Natural killer cell (primary cell): Measurements from ENCODE around the gene IKZF5. TPM values are rescaled to one million over a fixed set of nuclear protein-coding genes. Genes with fewer than 3 reads are reported as not detected.

Experiments used
- ATAC-seq, 3 donors: fragments of 150-1000 bp in 2 of 3; fragments of 200-7000 bp in 1 of 3; cut with Tn5 transposase; 1 replicate in 1 of 3; 2 replicates in 2 of 3; pipeline ENCODE4 v1.10.0; 2021; ENCODE audit warnings: mild to moderate bottlenecking in 2 of 3, moderate library complexity in 2 of 3
- DNase-seq, 2 donors: peaks; one replicate each; pipeline versions ENCODE4 v3.0.0 to v3.0.0-alpha.2; 2013 to 2021; ENCODE audit warnings: mixed read lengths in 1 of 2
- H3K27ac ChIP-seq: one replicate; pipeline ENCODE4 v1.5.1; 2013; ENCODE audit warnings: mild to moderate bottlenecking, low read length
- H3K27me3 ChIP-seq: one replicate; pipeline ENCODE4 v1.6.1; 2013; ENCODE audit warnings: low read length; ENCODE audit not compliant: control insufficient read depth, insufficient read depth
- H3K36me3 ChIP-seq: one replicate; pipeline ENCODE4 v1.6.1; 2013; ENCODE audit warnings: low read length; ENCODE audit not compliant: control insufficient read depth, insufficient read depth
- H3K4me1 ChIP-seq: one replicate; pipeline ENCODE4 v1.6.1; 2013; ENCODE audit warnings: low read length; ENCODE audit not compliant: control insufficient read depth, insufficient read depth
- H3K4me3 ChIP-seq: one replicate; pipeline ENCODE4 v1.5.1; 2013; ENCODE audit warnings: low read length
- H3K9me3 ChIP-seq: one replicate; pipeline ENCODE4 v1.6.1; 2013; ENCODE audit warnings: low read length; ENCODE audit not compliant: control insufficient read depth, insufficient read depth
- H3K27ac Mint-ChIP-seq, 2 donors: one replicate each; pipeline ENCODE4 v1.8.0; 2022; ENCODE audit warnings: mild to moderate bottlenecking in 2 of 2, mixed read lengths in 2 of 2, moderate library complexity in 1 of 2
- H3K27me3 Mint-ChIP-seq, 2 donors: one replicate each; pipeline ENCODE4 v1.8.0; 2022; ENCODE audit warnings: low read depth in 2 of 2, mixed read lengths in 2 of 2
- H3K36me3 Mint-ChIP-seq: one replicate; pipeline ENCODE4 v1.8.0; 2022; ENCODE audit warnings: mixed read lengths
- H3K4me1 Mint-ChIP-seq, 2 donors: one replicate each; pipeline ENCODE4 v1.8.0; 2022; ENCODE audit warnings: mixed read lengths in 2 of 2
- H3K4me3 Mint-ChIP-seq: one replicate; pipeline ENCODE4 v1.8.0; 2022; ENCODE audit warnings: mild to moderate bottlenecking, moderate library complexity, mixed read lengths
- H3K9me3 Mint-ChIP-seq, 2 donors: one replicate each; pipeline ENCODE4 v1.8.0; 2022; ENCODE audit warnings: mixed read lengths in 2 of 2
- CTCF ChIP-seq: fragments of 200-600 bp; IDR thresholded peaks from one replicate; pipeline ENCODE4 v1.8.0; 2022; ENCODE audit warnings: antibody characterized with exemption
- WGBS: methylation state at CpG from one replicate; pipeline ENCODE4 v1.1.7; 2013; ENCODE audit warnings: missing lambda C conversion rate; ENCODE audit not compliant: insufficient coverage; 5-methylcytosine and 5-hydroxymethylcytosine counted together
- intact Hi-C: fragments of 100-400 bp; cut with micrococcal nuclease; formaldehyde crosslinking; loops from one replicate; pipeline ENCODE4 v1.14.2; 2022
- total RNA-seq, 4 donors: library from RNA; stranded (reverse); fragments of 120-200 nt in 1 of 4; gene quantifications; one replicate each; pipeline versions ENCODE4 v1.2.3 to v1.2.4, GENCODE V29; 2013 to 2022

The IKZF5 gene
- total RNA-seq, 3 donors from 2014 or later (not counting 1 experiment from before 2014, with no cell fraction given): 40.3 to 65.0 (median 51.8) TPM

GRCh38 chr10:123044391-123044790 lies 35.8 kb upstream of the IKZF5 start:
- Histone ChIP-seq H3K27me3 (no peaks in the 10 kb centered on the region), H3K4me1 (peaks cover under 1% of the 10 kb centered on the region), H3K9me3 (no peaks in the 10 kb centered on the region), H3K4me3 (no peak overlapping the region), H3K27ac (no peak overlapping the region), H3K36me3 (peaks cover 19% of the 10 kb centered on the region)
- no peak for ATAC-seq
- Mint-ChIP-seq H3K27ac (no peak overlapping the region), H3K27me3 (no peaks in the 10 kb centered on the region), H3K36me3 (no peaks in the 10 kb centered on the region), H3K9me3 (no peaks in the 10 kb centered on the region), H3K4me1 (peaks cover 2 to 10% of the 10 kb centered on the region in 2 donors), H3K4me3 (no peak overlapping the region)
- no peak for TF ChIP-seq CTCF
- DNase-seq: no peak
- intact Hi-C loops: no loop called here
- WGBS: 100% methylated on average over 1 of the region's 2 CpGs

DNA sequence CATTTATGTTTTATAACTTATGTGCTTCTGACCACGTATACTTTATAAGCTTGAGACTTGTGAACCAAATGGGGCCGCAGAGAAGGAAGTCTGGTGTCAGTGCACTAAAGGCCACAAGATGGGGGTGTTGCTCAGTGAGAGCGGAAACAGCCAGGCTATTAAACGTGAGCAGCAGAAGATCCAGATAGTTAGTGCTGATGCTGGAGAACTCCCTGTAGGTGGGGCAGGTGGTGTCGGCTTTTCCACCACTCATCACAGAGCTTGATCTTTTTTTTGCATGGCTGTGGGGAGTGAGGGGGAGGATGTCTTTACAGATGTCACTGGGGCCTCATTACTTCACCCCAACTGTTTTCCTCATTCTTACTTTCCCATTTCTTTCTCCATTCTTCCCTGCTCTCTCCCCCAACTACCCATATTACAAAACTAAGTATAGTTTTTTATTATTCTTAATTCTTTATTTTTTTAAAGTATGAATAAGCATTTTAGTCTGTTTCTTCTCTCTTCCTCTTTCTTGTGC lies 34.9 kb upstream of the IKZF5 start:
- H3K27me3 ChIP-seq: no peaks in the 10 kb centered on the region
- Mint-ChIP-seq H3K9me3 (no peaks in the 10 kb centered on the region), H3K36me3 (no peaks in the 10 kb centered on the region), H3K27me3 (no peaks in the 10 kb centered on the region), H3K27ac (no peak overlapping the region), H3K4me3 (no peak overlapping the region), H3K4me1 (peaks cover 10 to 18% of the 10 kb centered on the region in 2 donors)
- WGBS: 8% methylated on average over 4 of the region's 5 CpGs
- H3K27ac ChIP-seq: no peak overlapping the region
- intact Hi-C loops: loop anchor here (1.0 kb wide), 1 partner anchor 516 kb away; no protein-coding TSS in a partner anchor
- peaks cover 19% of the 10 kb centered on the region for H3K36me3 ChIP-seq
- peak; percentile 54 to 84 (median 75) for ATAC-seq
- no peak overlapping the region for H3K4me3 ChIP-seq
- peak in 1 of 2 donors; percentile 73 for DNase-seq
- peaks cover 8% of the 10 kb centered on the region for H3K4me1 ChIP-seq
- peak; percentile 65 for TF ChIP-seq CTCF
- no peaks in the 10 kb centered on the region for H3K9me3 ChIP-seq

- no peaks in the 10 kb centered on the region for H3K9me3 ChIP-seq
- Mint-ChIP-seq H3K4me3 (no peak overlapping the region), H3K9me3 (no peaks in the 10 kb centered on the region), H3K4me1 (peaks cover 10 to 18% of the 10 kb centered on the region in 2 donors), H3K27me3 (no peaks in the 10 kb centered on the region), H3K36me3 (no peaks in the 10 kb centered on the region), H3K27ac (no peak overlapping the region)
- DNase-seq: no peak
- ATAC-seq: no peak
- WGBS: 90% methylated on average over 10 of the region's 12 CpGs
- no peak overlapping the region for H3K27ac ChIP-seq
- no peaks in the 10 kb centered on the region for H3K27me3 ChIP-seq
- H3K4me1 ChIP-seq: peaks cover 8% of the 10 kb centered on the region
- intact Hi-C loops: loop anchor here (1.0 kb wide), 1 partner anchor 516 kb away; no protein-coding TSS in a partner anchor
- H3K36me3 ChIP-seq: peaks cover 18% of the 10 kb centered on the region
- no peak overlapping the region for H3K4me3 ChIP-seq
- no peak for TF ChIP-seq CTCF
Observed at GRCh38 chr10:123042708-123043408, 34.3 kb upstream of the IKZF5 start.

DNA sequence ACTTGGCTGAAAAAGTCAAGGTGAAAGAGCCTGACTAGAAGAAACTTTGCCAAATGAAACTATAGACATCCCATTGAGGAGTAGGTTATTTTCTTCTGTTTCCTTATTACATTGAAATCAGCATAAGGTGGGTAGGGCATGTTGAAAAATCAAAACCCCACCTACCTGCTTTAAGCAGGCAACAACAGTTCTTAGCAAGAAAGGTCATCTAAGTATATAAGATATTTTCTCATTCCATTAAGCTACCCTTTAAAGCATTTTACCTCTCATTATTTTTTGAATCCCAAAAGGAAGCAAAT lies 31.0 kb upstream of the IKZF5 start:
- H3K36me3 ChIP-seq: peaks cover 23% of the 10 kb centered on the region
- Mint-ChIP-seq H3K4me3 (peak overlapping the region; percentile 67), H3K36me3 (no peaks in the 10 kb centered on the region), H3K27me3 (no peaks in the 10 kb centered on the region), H3K4me1 (peaks cover 10 to 18% of the 10 kb centered on the region in 2 donors), H3K9me3 (no peaks in the 10 kb centered on the region), H3K27ac (peak overlapping the region; percentile 39 to 41)
- DNase-seq (no peak), ATAC-seq (no peak)
- no peak overlapping the region for H3K4me3 ChIP-seq
- no peak for TF ChIP-seq CTCF
- peaks cover 8% of the 10 kb centered on the region for H3K4me1 ChIP-seq
- H3K27me3 ChIP-seq: no peaks in the 10 kb centered on the region
- intact Hi-C loops: no loop called here
- H3K9me3 ChIP-seq: no peaks in the 10 kb centered on the region
- H3K27ac ChIP-seq: peak overlapping the region; percentile 5
